Pancreas (tissue), 10 donors: Measurements from ENCODE around the gene WDR86. TPM values are rescaled to one million over a fixed set of nuclear protein-coding genes. Genes with fewer than 3 reads are reported as not detected.

Experiments used
- ATAC-seq, 4 donors: fragments of 200-7000 bp; cut with Tn5 transposase; one replicate each; pipeline versions ENCODE4 v1.8.0 to v1.9.1; 2020; ENCODE audit warnings: mild to moderate bottlenecking in 4 of 4, moderate library complexity in 4 of 4
- DNase-seq, 6 donors: peaks; one replicate each; pipeline ENCODE4 v3.0.0-alpha.2; 2020
- FAIRE-seq: peaks from 2 replicates; lab custom pipeline; 2012; peaks lifted over from hg19 to GRCh38; lab: Jason Lieb, UNC
- H3K27ac ChIP-seq, 4 donors: fragments of 200-600 bp; sonication (generic); 1 replicate in 3 of 4; 2 replicates in 1 of 4; pipeline versions ENCODE4 v1.5.0 to v1.8.0; 2020
- H3K27me3 ChIP-seq, 4 donors: fragments of 200-600 bp; one replicate each; pipeline ENCODE4 v1.8.0; 2021
- H3K36me3 ChIP-seq, 3 donors: fragments of 200-600 bp; sonication (generic) in 1 of 3; one replicate each; pipeline versions ENCODE4 v1.5.0 to v1.8.0; 2020 to 2021
- H3K4me1 ChIP-seq, 3 donors: fragments of 200-600 bp; one replicate each; pipeline ENCODE4 v1.8.0; 2021
- H3K4me3 ChIP-seq, 4 donors: fragments of 200-600 bp; sonication (generic) in 2 of 4; one replicate each; pipeline versions ENCODE4 v1.5.0 to v1.8.0; 2020 to 2021
- H3K9me3 ChIP-seq, 4 donors: fragments of 200-600 bp; one replicate each; pipeline ENCODE4 v1.8.0; 2021
- CTCF ChIP-seq, 4 donors: fragments of 200-600 bp; sonication (generic) in 3 of 4; IDR thresholded peaks; one replicate each; pipeline versions ENCODE4 v1.5.0 to v1.8.0; 2021; ENCODE audit warnings: antibody characterized with exemption in 4 of 4
- WGBS, 2 donors: extraction: QIAGEN DNeasy Blood & Tissue Kit; methylation state at CpG; one replicate each; pipeline ENCODE4 v1.1.7; 2013; 5-methylcytosine and 5-hydroxymethylcytosine counted together
- intact Hi-C, 3 donors: fragments of 100-400 bp; cut with DNase I; formaldehyde crosslinking; loops; one replicate each; pipeline versions ENCODE4 v1.11.1 to v1.14.2; 2022
- polyA plus RNA-seq, 2 donors: library from polyadenylated mRNA; stranded (reverse); fragments of 200-250 nt; gene quantifications; one replicate each; pipeline ENCODE4 v1.2.3, GENCODE V29; 2013
- total RNA-seq, 6 donors: library from RNA; stranded (reverse); fragmentation: NEBNext Ultra II Directional in 4 of 6; extraction: Animal tissue kit (Norgen Biotek cat#: 25700) in 4 of 6; gene quantifications; one replicate each; pipeline versions ENCODE4 v1.2.1 to v1.2.4, GENCODE V29; 2021 to 2023
- donor health status: healthy with polysubstance abuse.
- donor health status: DM: no; HTN: no; CAD: no; lungs with moderate emphysema.
- donor health status: DM: no; HTN: no; CAD: no.
- donor health status: control.
- donor health status: control.
- donor health status: Bipolar disorder and iron deficiency.
- donor health status: DM: yes; HTN: yes; CAD: no.
- donor health status: DM: no; HTN: no; CAD: no.
- donor health status: DM: no; HTN: no; CAD: no.
- donor health status: DM: yes; HTN: yes; CAD: no.

WDR86 gene
- total and polyA plus RNA-seq, 8 donors = 0.28 to 1.7 (median 1.0) TPM

GRCh38 chr7:151373599-151373998 is 36.2 kb downstream of the WDR86 start:
- Histone ChIP-seq H3K4me1 (no peaks in the 10 kb centered on the region), H3K27me3 (no peaks in the 10 kb centered on the region), H3K27ac (no peak overlapping the region), H3K4me3 (no peak overlapping the region), H3K9me3 (no peaks in the 10 kb centered on the region), H3K36me3 (peaks cover 3 to 45% (median 16%) of the 10 kb centered on the region in 3 donors)
- no peak for DNase-seq
- no peak for TF ChIP-seq CTCF (IDR thresholded peaks at IDR 0.05)
- WGBS, 2 donors = 86 to 87% methylated on average over 13 of the region's 13 CpGs
- intact Hi-C loops = no loop called here
- no peak for ATAC-seq
- no peak for FAIRE-seq

- Histone ChIP-seq H3K4me3 (no peak overlapping the region), H3K27ac (no peak overlapping the region), H3K9me3 (no peaks in the 10 kb centered on the region), H3K36me3 (peaks cover 3 to 37% (median 16%) of the 10 kb centered on the region in 3 donors), H3K4me1 (no peaks in the 10 kb centered on the region), H3K27me3 (no peaks in the 10 kb centered on the region)
- FAIRE-seq (no peak), ATAC-seq (no peak), DNase-seq (no peak)
- WGBS, 2 donors = 97% methylated on average over 10 of the region's 10 CpGs
- intact Hi-C loops = no loop called here
- TF ChIP-seq CTCF (IDR thresholded peaks at IDR 0.05) = no peak
Measured at GRCh38 chr7:151372612-151373265, 37.1 kb downstream of the WDR86 start.

GRCh38 chr7:151371266-151371665 is 38.6 kb downstream of the WDR86 start:
- no peaks in the 10 kb centered on the region for H3K4me1 ChIP-seq
- peak in 1 of 6 donors; percentile 57 for DNase-seq
- 74 to 76% methylated on average over 2 of the region's 2 CpGs for WGBS, 2 donors

GRCh38 chr7:151368136-151368571 is 41.7 kb downstream of the WDR86 start:
- 12% methylated on average over 11 of the region's 11 CpGs for WGBS, 2 donors
- peak; percentile 73 to 91 (median 84) for DNase-seq
- FAIRE-seq = no peak
- peaks cover 0 to 9% (median 3%) of the 10 kb centered on the region in 3 donors for H3K36me3 ChIP-seq
- peak; percentile 85 to 94 (median 90) for TF ChIP-seq CTCF (IDR thresholded peaks at IDR 0.05)
- H3K9me3 ChIP-seq = no peaks in the 10 kb centered on the region
- no peaks in the 10 kb centered on the region for H3K27me3 ChIP-seq
- no peaks in the 10 kb centered on the region for H3K4me1 ChIP-seq
- intact Hi-C loops = loop anchor here in 1 of 3 donors (5.0 kb wide), 1 partner anchor 79 kb away; no protein-coding TSS in a partner anchor
- no peak overlapping the region for H3K27ac ChIP-seq
- no peak overlapping the region for H3K4me3 ChIP-seq
- peak; percentile 93 to 99 (median 98) for ATAC-seq

More at GRCh38 chr7:151371266-151371665, 38.6 kb downstream of the WDR86 start:
- FAIRE-seq (no peak), ATAC-seq (no peak)
- no peak for TF ChIP-seq CTCF (IDR thresholded peaks at IDR 0.05)
- Histone ChIP-seq H3K27ac (no peak overlapping the region), H3K36me3 (peaks cover 3 to 22% (median 8%) of the 10 kb centered on the region in 3 donors), H3K9me3 (no peaks in the 10 kb centered on the region), H3K4me3 (no peak overlapping the region), H3K27me3 (no peaks in the 10 kb centered on the region)
- intact Hi-C loops = no loop called here

GRCh38 chr7:151367284-151367683 is 42.6 kb downstream of the WDR86 start:
- peaks cover 0 to 18% (median 3%) of the 10 kb centered on the region in 3 donors for H3K36me3 ChIP-seq
- 85 to 89% methylated on average over 4 of the region's 4 CpGs for WGBS, 2 donors
- H3K27ac ChIP-seq = no peak overlapping the region
- intact Hi-C loops = loop anchor here in 2 of 3 donors (2.0 to 5.0 kb wide), 2 partner anchors 80 to 82 kb away; no protein-coding TSS in a partner anchor
- H3K4me1 ChIP-seq = no peaks in the 10 kb centered on the region
- H3K27me3 ChIP-seq = no peaks in the 10 kb centered on the region
- ATAC-seq (peak in 1 of 4 donors; percentile 20), FAIRE-seq (no peak), DNase-seq (no peak)
- no peaks in the 10 kb centered on the region for H3K9me3 ChIP-seq
- H3K4me3 ChIP-seq = no peak overlapping the region
- TF ChIP-seq CTCF (IDR thresholded peaks at IDR 0.05) = no peak
